Measurements from ENCODE around the gene HCN2.

HCN2 gene

DNA sequence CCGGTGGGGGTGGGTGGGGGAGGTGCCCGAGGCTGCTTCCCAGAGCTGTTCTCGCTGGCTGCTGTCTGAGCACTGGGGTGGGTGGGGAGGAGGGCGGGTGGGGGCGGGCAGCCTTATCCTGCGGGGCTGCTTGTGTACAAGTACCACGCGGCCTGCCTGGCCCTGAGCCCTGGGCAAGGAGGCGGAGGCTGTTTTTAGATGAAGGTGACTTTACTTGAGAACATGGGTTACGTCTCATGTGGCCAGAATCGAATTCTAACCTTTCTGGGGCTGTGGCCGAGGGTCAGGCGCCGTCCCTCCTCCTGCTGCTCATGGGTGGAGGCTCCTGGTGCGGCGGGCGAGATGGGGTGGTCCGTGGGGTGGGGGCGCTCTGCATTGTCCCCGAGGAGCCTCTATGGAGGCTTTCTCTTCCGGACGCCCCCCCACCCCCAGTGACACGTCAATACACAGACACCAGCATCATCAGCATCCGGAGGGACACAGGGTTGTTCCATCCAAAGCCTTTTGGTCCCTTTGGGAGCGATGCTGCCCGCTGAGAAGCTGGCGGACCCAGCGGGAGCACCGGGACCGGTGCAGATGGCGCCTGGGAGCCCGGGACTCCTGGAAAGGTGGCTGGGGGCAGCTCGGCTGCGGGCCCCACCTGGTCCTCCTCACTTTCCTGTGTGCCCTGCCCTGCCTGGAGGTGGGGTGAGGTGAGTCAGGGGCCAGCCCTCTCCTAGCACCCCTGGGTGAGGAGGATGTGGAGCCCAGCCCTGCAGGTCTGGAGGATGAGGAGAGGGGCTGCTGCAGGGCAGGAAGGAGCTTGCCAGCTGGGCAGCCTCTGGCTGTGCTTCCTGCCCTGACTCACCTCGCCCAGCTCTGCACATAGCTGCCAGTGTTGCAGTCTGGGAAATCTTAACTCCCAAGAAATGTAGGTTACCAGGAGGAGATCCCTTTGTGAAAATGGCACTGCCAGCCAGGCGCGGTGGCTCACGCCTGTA, 13.9 kb upstream of the HCN2 start:
- no peaks in the 10 kb centered on the region for H3K9me3 Mint-ChIP-seq
- no peaks in the 10 kb centered on the region for H3K27me3 Mint-ChIP-seq (ENCODE audit: low read depth)
- H3K27ac Mint-ChIP-seq: no peak overlapping the region
- DNase-seq (ENCODE audit: low spot score): no peak
- no peak overlapping the region for H3K4me3 Mint-ChIP-seq
- peaks cover 6% of the 10 kb centered on the region for H3K36me3 Mint-ChIP-seq (ENCODE audit: low read depth)
- H3K4me1 Mint-ChIP-seq (ENCODE audit: low read depth): peaks cover 17% of the 10 kb centered on the region

DNA sequence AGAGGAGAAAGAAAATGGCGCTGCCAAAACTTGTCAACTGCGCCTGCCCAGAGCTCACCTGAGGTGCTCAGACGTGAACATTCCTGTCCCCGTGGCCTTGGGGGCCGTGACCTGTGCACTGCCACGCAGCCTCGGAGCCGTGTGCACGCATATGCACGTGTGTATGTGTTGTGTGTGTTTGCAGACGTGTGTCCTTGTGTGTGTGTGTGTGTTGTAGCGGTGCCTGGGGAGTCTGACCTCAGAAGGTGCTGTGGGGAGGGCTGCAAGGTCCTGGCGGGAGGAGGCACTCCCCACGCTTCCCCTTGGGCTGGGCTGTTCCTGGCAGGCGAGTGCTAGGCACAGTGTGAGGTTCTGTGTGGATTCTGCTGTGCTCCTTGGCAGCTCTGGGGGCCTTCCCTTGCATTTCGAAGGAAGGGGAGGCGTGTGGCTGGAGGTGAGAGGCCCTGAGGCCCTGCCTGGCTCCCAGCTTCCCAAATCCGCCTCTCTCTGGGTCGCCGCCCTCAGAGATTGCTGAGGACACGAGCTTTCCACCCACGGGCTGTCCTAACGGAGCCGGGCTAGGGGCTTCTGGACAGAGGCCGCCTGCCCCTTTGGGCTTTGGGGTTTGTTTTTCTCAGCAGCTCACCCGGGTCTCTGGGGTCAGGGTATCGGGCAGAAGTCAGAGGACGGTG, 12.8 kb upstream of the HCN2 start:
- peaks cover 10% of the 10 kb centered on the region for H3K4me1 Mint-ChIP-seq (ENCODE audit: low read depth)
- DNase-seq (ENCODE audit: low spot score): no peak
- H3K9me3 Mint-ChIP-seq: no peaks in the 10 kb centered on the region
- peaks cover 6% of the 10 kb centered on the region for H3K36me3 Mint-ChIP-seq (ENCODE audit: low read depth)
- no peak overlapping the region for H3K27ac Mint-ChIP-seq
- no peak overlapping the region for H3K4me3 Mint-ChIP-seq
- no peaks in the 10 kb centered on the region for H3K27me3 Mint-ChIP-seq (ENCODE audit: low read depth)

DNA sequence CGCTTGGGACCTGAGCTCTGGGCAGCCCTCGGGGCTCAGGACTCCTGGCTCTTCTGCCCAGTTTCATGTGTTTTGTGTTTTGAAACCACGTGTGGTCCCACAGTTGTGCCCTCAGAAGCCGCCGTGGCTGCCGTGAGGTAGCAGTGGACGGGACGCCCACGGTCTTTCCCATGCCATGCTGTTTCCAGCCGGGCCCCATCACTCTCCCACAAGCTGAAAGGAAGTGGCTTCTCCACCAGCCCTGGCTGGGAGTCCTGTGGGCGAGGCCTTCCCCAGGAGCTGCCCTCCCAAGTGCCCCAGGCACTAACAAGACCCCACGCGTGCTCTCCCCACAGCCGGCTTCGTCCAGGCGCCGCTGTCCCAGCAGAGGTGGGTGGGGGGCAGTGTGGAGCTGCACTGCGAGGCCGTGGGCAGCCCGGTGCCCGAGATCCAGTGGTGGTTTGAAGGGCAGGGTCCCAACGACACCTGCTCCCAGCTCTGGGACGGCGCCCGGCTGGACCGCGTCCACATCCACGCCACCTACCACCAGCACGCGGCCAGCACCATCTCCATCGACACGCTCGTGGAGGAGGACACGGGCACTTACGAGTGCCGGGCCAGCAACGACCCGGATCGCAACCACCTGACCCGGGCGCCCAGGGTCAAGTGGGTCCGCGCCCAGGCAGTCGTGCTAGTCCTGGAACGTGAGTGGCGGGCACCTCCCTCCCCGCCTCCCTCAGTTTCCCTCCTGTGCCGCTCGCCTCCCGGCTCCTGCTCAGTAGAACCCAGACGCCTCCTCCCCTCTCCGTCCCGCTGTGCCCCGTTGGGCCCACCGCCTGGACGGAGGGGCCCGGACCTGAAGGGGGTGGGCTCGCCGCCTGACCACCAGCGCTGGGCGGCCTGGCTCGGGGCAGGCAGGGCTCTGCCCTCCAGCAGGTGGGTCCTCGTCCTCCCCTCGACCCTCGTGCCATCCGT, 12.0 kb upstream of the HCN2 start:
- Mint-ChIP-seq H3K27me3 (ENCODE audit: low read depth) (no peaks in the 10 kb centered on the region), H3K4me1 (ENCODE audit: low read depth) (peaks cover 7% of the 10 kb centered on the region)

DNA sequence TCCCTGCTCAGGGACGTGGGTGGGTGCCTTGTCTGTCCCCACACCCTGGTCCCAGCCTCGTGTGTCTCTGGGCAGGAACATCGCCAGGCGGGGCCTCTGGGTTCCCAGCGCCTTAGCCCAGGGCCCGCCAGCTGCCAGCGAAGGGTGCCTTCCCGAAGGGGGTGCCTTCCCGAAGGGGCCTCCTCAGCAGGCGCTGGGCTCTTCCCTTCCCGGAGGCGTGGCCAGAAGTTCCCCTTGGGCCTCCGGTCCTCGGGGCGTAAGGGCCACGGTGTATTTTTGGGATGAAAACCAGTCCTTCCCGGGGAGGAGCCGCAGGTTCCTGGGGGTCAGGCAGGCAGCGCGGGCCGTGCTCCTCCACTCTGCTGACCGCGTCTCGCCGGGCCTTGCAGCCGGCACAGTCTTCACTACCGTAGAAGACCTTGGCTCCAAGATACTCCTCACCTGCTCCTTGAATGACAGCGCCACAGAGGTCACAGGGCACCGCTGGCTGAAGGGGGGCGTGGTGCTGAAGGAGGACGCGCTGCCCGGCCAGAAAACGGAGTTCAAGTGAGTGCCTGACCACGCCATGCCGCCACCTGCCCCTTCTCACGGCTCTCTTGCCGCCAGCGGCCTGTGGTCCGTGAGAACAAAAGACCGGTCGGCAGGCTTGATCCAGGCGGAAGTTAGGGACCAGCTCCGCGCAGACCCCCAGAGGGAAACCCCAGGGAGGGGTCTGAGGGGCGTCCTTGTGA, 10.4 kb upstream of the HCN2 start:
- Mint-ChIP-seq H3K27me3 (ENCODE audit: low read depth) (no peaks in the 10 kb centered on the region), H3K27ac (no peak overlapping the region), H3K4me1 (ENCODE audit: low read depth) (peaks cover 4% of the 10 kb centered on the region), H3K4me3 (no peak overlapping the region), H3K9me3 (no peaks in the 10 kb centered on the region), H3K36me3 (ENCODE audit: low read depth) (peaks cover 6% of the 10 kb centered on the region)
- DNase-seq (ENCODE audit: low spot score): no peak

More for the DNA sequence above, 12.0 kb upstream of the HCN2 start:
- Mint-ChIP-seq H3K36me3 (ENCODE audit: low read depth) (peaks cover 6% of the 10 kb centered on the region), H3K9me3 (no peaks in the 10 kb centered on the region), H3K4me3 (no peak overlapping the region), H3K27ac (no peak overlapping the region)
- no peak for DNase-seq (ENCODE audit: low spot score)

DNA sequence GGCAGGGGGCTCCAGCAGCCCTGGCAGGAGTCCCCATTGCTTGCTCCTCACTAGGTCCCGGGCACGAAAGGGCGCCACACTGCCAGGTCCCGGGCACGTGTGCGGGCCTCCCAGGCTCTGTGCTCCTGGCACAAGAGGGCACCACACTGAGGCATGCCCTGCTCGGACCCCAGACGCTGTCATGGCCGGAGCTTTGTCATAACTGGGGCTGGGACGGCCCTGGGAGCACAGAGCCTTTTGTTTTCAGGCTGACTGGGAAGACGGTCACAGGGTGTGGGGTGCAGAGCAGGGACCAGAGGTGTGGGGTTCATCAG, 9.9 kb upstream of the HCN2 start:
- Mint-ChIP-seq H3K4me1 (ENCODE audit: low read depth) (peaks cover 4% of the 10 kb centered on the region), H3K9me3 (no peaks in the 10 kb centered on the region), H3K36me3 (ENCODE audit: low read depth) (peaks cover 6% of the 10 kb centered on the region), H3K4me3 (no peak overlapping the region), H3K27ac (no peak overlapping the region), H3K27me3 (ENCODE audit: low read depth) (no peaks in the 10 kb centered on the region)
- DNase-seq (ENCODE audit: low spot score): no peak

DNA sequence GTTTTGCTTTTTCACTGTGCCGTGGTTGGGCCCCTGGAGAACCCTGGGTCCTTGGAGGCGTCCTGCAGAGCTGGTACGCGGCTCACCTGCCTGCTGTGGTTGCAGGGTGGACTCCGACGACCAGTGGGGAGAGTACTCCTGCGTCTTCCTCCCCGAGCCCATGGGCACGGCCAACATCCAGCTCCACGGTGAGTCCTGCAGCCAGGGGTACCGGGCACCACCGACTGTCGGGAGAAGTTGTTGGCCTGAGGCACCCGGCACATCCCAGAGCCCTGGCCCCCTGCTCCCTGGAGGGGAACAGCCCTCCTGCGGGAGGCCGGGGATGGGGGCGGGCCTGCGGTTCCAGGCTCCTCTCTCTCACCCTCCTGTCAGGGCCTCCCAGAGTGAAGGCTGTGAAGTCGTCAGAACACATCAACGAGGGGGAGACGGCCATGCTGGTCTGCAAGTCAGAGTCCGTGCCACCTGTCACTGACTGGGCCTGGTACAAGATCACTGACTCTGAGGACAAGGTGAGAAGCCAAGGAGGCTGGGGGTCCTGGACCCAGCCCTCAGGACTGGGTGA, 9.3 kb upstream of the HCN2 start:
- peaks cover 6% of the 10 kb centered on the region for H3K36me3 Mint-ChIP-seq (ENCODE audit: low read depth)
- H3K9me3 Mint-ChIP-seq: no peaks in the 10 kb centered on the region
- no peak overlapping the region for H3K4me3 Mint-ChIP-seq
- H3K27me3 Mint-ChIP-seq (ENCODE audit: low read depth): no peaks in the 10 kb centered on the region
- DNase-seq (ENCODE audit: low spot score): no peak
- peaks cover 2% of the 10 kb centered on the region for H3K4me1 Mint-ChIP-seq (ENCODE audit: low read depth)
- H3K27ac Mint-ChIP-seq: no peak overlapping the region

DNA sequence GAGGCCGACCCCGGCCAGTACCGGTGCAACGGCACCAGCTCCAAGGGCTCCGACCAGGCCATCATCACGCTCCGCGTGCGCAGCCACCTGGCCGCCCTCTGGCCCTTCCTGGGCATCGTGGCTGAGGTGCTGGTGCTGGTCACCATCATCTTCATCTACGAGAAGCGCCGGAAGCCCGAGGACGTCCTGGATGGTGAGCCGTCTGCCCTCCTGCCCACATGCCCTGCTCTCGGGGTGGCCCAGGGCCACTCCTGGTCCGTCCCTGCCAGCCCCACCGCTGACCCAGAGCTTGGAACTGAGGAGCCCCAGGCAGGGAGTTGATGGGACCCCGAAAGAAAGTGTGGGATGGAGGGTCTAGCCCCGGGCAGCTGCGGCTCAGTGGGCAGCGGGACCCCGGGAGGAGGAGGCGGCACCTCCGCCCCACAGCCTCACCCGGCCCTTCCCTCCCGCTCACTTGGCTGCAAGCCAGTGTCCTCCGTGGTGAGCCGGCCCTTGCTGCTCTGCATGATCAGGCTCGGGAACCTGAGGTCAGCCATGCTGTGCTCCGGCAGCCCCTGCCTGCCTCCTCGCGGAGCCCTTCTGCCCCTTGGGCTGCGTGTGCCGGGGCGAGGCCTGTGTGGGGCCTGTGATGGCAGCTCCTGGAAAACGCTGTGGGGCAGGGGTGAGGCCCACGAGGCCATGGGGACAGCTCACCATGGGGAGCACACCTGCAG, 8.1 kb upstream of the HCN2 start:
- Mint-ChIP-seq H3K9me3 (no peaks in the 10 kb centered on the region), H3K27ac (no peak overlapping the region), H3K36me3 (ENCODE audit: low read depth) (peaks cover 6% of the 10 kb centered on the region), H3K4me1 (ENCODE audit: low read depth) (peaks cover 2% of the 10 kb centered on the region), H3K4me3 (no peak overlapping the region), H3K27me3 (ENCODE audit: low read depth) (no peaks in the 10 kb centered on the region)
- DNase-seq (ENCODE audit: low spot score): no peak

DNA sequence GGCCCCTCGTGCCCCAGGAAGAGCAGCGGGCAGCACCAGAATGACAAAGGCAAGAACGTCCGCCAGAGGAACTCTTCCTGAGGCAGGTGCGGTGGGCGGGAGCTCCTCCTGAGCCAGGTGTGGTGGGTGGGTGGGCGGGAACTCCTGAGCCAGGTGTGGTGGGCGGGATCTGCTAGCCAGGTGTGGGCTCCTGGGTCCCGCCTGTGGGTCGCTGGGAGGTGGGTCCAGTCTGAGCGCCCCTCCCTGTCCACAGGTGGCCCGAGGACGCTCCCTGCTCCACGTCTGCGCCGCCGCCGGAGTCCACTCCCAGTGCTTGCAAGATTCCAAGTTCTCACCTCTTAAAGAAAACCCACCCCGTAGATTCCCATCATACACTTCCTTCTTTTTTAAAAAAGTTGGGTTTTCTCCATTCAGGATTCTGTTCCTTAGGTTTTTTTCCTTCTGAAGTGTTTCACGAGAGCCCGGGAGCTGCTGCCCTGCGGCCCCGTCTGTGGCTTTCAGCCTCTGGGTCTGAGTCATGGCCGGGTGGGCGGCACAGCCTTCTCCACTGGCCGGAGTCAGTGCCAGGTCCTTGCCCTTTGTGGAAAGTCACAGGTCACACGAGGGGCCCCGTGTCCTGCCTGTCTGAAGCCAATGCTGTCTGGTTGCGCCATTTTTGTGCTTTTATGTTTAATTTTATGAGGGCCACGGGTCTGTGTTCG, 7.0 kb upstream of the HCN2 start:
- H3K4me1 Mint-ChIP-seq (ENCODE audit: low read depth): peaks cover 2% of the 10 kb centered on the region
- peaks cover 6% of the 10 kb centered on the region for H3K36me3 Mint-ChIP-seq (ENCODE audit: low read depth)
- no peaks in the 10 kb centered on the region for H3K27me3 Mint-ChIP-seq (ENCODE audit: low read depth)
- no peak for DNase-seq (ENCODE audit: low spot score)
- no peak overlapping the region for H3K27ac Mint-ChIP-seq
- H3K9me3 Mint-ChIP-seq: no peaks in the 10 kb centered on the region
- H3K4me3 Mint-ChIP-seq: no peak overlapping the region

DNA sequence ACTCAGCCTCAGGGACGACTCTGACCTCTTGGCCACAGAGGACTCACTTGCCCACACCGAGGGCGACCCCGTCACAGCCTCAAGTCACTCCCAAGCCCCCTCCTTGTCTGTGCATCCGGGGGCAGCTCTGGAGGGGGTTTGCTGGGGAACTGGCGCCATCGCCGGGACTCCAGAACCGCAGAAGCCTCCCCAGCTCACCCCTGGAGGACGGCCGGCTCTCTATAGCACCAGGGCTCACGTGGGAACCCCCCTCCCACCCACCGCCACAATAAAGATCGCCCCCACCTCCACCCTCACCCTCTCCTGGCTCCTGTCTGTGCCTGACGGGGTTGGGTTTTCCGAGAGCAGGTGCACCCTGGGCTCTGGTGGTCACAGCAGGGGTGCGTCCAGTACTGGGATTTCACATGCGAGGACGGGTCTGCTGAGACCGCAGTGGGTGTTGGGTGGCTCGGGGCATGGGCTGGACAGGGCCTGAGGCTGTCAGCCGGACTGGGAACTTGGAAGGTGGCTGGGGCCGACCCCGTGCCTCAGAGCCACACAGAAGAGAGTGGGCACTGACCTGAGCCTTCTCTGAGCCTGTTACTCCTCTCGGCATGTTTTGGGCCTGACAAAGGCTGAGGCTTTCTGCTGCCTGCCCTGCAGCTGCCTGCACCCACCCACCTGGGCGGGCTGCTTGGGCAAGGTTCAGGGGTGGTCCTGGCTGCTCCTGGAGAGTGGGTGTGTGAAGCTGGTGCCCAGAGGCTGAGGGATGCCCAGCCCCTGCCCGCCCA, 6.3 kb upstream of the HCN2 start:
- H3K9me3 Mint-ChIP-seq: no peaks in the 10 kb centered on the region
- H3K27ac Mint-ChIP-seq: no peak overlapping the region
- peaks cover 4% of the 10 kb centered on the region for H3K27me3 Mint-ChIP-seq (ENCODE audit: low read depth)
- peaks cover 2% of the 10 kb centered on the region for H3K4me1 Mint-ChIP-seq (ENCODE audit: low read depth)
- H3K36me3 Mint-ChIP-seq (ENCODE audit: low read depth): peaks cover 6% of the 10 kb centered on the region
- no peak overlapping the region for H3K4me3 Mint-ChIP-seq
- no peak for DNase-seq (ENCODE audit: low spot score)

DNA sequence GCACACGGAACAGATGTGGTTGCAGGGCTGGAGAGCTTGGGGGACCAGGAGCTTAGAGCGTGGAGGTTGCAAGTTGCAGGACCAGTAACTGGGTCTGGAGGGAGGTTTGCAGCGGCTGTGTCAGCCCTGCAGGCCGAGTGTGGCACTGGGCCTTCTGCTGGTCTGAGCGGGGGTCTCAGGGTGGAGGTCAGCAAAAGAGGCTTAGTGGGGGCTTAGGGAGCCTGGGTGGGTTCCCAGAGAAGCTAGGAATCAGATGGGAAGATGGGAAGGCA, 5.8 kb upstream of the HCN2 start:
- H3K27ac Mint-ChIP-seq: no peak overlapping the region

DNA sequence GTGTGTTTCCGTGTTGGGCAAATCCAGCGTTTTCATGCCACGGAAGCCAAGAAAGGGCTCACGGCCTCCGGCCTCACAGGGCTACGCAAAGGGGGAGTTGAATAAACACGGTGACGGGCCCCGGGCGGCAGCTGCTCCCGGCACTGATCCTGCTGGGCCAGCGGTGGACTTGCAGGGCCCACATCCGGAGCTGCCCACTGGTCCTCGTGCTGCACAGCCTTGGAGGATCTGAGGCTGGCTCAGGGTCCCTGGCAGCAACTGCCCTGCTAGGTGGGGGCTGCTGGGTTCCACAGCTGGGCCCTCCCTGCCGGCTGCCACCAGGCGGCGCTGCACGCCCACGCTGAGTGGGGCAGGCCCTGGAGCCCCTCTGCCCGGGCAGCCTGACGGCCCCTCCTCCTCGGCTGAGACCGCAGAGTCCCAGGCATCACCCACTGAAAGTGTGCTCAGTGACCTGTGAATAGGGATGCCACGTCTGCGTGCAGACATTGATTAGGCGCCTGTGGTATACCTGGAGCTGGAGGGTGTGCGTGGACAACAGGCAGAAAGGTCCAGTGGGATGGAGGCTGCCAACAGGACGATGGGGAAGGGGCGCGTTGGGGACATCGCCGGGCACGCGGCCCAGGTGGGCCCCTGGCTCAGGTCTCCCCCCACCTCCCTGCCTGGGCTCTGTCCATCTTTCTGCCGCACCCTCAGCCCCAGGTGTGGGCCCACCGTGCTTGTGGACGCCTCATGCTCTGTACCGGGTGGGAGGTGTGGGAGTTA, 5.3 kb upstream of the HCN2 start:
- Mint-ChIP-seq H3K4me3 (no peak overlapping the region), H3K27me3 (ENCODE audit: low read depth) (peaks cover 11% of the 10 kb centered on the region), H3K9me3 (no peaks in the 10 kb centered on the region), H3K27ac (no peak overlapping the region), H3K36me3 (ENCODE audit: low read depth) (peaks cover 6% of the 10 kb centered on the region), H3K4me1 (ENCODE audit: low read depth) (peaks cover 2% of the 10 kb centered on the region)
- DNase-seq (ENCODE audit: low spot score): peak; percentile 48

More for the DNA sequence above, 5.8 kb upstream of the HCN2 start:
- Mint-ChIP-seq H3K27me3 (ENCODE audit: low read depth) (peaks cover 8% of the 10 kb centered on the region), H3K36me3 (ENCODE audit: low read depth) (peaks cover 6% of the 10 kb centered on the region), H3K4me1 (ENCODE audit: low read depth) (peaks cover 2% of the 10 kb centered on the region), H3K9me3 (no peaks in the 10 kb centered on the region), H3K4me3 (no peak overlapping the region)
- no peak for DNase-seq (ENCODE audit: low spot score)

All from T-helper 2 cell treated with Interferon-gamma antibody and Interleukin-4, amounts not matched to agents 5 μg/mL and 100 μg/mL, for 36 hours (primary cell).